T-helper 2 cell treated with Interferon-gamma antibody and Interleukin-4, amounts not matched to agents 5 μg/mL and 100 μg/mL, for 36 hours (primary cell): ENCODE data around the gene GABRR2.

Experiments used
- DNase-seq: peaks from one replicate; pipeline ENCODE4 v3.0.0; 2021; ENCODE audit warnings: low spot score
- H3K27ac Mint-ChIP-seq: one replicate; pipeline ENCODE4 v1.8.0; 2021; ENCODE audit warnings: mild to moderate bottlenecking, mixed read lengths
- H3K27me3 Mint-ChIP-seq: one replicate; pipeline ENCODE4 v1.8.0; 2021; ENCODE audit warnings: low read depth, mixed read lengths
- H3K36me3 Mint-ChIP-seq: one replicate; pipeline ENCODE4 v1.8.0; 2021; ENCODE audit warnings: low read depth, mixed read lengths
- H3K4me1 Mint-ChIP-seq: one replicate; pipeline ENCODE4 v1.8.0; 2021; ENCODE audit warnings: low read depth, mixed read lengths
- H3K4me3 Mint-ChIP-seq: one replicate; pipeline ENCODE4 v1.8.0; 2022; ENCODE audit warnings: mild to moderate bottlenecking, moderate library complexity, mixed read lengths
- H3K9me3 Mint-ChIP-seq: one replicate; pipeline ENCODE4 v1.8.0; 2021; ENCODE audit warnings: mixed read lengths

Gene GABRR2

DNA sequence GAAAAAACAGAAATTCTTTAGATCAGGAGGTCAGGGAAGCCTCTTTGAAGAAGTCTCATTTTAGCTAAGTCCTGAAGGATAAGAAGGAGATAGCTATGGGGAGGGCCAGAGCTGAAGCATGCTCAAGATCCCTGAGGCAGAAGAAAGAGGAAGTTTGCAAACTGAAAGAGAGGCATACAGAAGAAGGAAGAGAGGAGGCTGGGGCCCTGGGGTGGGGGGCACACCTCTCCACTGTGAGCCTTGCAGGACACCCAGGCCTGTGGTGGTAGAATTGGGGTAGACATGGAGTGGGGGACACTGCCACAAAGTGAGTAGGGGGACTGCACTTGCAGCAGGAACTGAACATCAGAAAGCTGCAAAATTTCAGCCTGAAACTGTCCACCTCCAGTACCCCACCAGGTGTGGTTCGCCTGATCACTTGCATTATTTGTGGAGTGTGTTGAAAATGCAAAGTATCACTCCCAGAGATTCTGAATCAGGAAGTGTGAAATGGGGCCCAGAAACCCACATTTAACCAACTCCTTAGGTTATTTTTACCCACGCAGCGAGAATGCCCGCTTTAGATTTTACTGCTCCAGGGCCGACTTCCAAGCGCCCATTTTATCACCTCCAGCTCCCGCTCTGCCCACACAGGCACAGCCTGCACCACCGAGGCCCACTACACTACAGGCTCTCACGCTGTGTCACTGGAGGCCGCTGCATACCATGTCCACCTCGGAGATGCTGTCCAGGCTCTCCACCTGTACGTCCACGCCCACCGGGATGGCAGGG is 44.0 kb downstream of the GABRR2 start:
- DNase-seq = no peak
- Mint-ChIP-seq H3K4me3 (no peak overlapping the region), H3K27ac (no peak overlapping the region), H3K9me3 (no peaks in the 10 kb centered on the region), H3K4me1 (peaks cover 3% of the 10 kb centered on the region), H3K36me3 (no peaks in the 10 kb centered on the region), H3K27me3 (no peaks in the 10 kb centered on the region)

DNA sequence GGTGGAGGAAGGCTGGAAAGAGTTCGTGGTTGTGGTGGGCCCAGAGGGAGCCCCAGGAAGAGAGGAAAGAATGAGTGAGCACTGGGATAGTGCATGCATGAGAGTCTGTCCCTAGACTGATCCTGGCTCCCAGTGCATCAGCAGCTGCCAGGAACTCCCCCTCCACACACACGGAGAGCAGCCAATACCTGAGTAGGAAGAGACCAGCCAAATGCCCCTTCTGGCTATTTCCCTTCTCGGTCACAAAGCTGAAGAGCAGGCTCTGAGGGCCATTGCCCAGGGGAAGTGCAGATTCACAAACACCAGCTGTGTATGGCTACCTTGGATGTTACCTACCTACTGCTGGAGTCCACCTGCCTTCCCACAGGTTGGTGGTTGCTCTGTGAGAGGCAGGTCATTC is 45.1 kb downstream of the GABRR2 start:
- Mint-ChIP-seq H3K27ac (no peak overlapping the region), H3K4me1 (peaks cover 3% of the 10 kb centered on the region), H3K9me3 (no peaks in the 10 kb centered on the region), H3K36me3 (no peaks in the 10 kb centered on the region), H3K27me3 (peaks cover 3% of the 10 kb centered on the region), H3K4me3 (no peak overlapping the region)
- DNase-seq = no peak

DNA sequence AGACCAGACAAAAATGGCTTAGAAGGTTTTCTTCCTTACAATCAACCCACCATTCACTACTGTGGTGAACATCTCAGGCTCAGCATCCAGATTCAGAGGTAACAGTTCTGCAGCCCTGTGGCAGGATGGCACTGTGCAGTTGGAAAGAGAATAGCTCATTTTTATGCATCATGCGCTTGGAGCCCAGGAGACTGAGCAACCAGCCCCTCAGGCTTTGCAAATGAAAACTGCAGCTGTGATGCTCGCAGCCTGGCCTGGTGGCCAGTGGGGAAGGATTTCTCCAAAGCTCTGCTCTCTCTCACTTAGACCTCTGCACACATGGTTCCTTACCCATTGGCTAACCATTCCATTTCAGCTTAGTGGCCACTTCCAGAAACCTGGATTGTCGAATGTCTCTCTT is 45.8 kb downstream of the GABRR2 start:
- Mint-ChIP-seq H3K36me3 (no peaks in the 10 kb centered on the region), H3K4me1 (peaks cover 3% of the 10 kb centered on the region), H3K27me3 (peaks cover 3% of the 10 kb centered on the region), H3K4me3 (no peak overlapping the region), H3K9me3 (no peaks in the 10 kb centered on the region), H3K27ac (no peak overlapping the region)
- DNase-seq = no peak

DNA sequence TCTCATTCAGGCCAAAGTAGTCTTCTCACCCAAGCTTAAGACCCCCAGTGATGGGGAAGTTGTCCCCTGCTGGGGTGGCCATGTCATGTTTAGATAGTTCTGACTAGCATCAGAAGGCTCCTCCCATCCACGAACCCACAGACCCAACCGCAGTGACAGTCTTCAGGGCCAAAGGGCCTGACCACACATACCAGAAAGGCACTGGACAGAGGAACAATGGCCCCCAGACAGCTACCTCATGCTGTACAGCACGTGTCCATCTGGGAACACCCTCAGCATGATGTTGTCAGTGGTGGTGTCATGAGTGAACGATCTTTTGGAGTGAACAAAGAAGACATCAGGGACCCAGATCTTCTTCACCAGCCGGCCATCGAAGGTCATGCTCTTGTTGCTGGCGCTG is 46.3 kb downstream of the GABRR2 start:
- no peaks in the 10 kb centered on the region for H3K9me3 Mint-ChIP-seq
- DNase-seq = no peak
- no peak overlapping the region for H3K4me3 Mint-ChIP-seq
- H3K27ac Mint-ChIP-seq = no peak overlapping the region
- peaks cover 3% of the 10 kb centered on the region for H3K27me3 Mint-ChIP-seq
- peaks cover 3% of the 10 kb centered on the region for H3K4me1 Mint-ChIP-seq
- no peaks in the 10 kb centered on the region for H3K36me3 Mint-ChIP-seq

DNA sequence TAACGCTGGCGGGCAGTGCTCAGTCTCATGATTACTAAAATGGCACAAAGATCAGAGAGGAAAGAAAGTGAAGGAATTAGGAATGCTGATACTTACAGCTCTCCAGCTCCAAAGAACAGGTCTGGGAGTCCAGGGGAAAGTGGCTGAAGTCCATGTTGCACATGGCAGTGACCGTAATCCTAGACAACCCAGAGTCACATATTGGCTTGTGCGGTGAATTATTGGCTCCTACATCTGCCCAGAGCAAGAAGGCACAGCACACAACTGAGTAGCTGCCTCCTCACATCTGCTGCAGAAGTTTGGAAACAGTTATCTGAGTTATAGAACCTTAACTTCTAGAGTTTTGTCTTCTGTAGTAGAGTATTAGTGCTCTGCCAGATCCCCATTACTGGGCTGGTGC is 47.2 kb downstream of the GABRR2 start:
- Mint-ChIP-seq H3K27me3 (peaks cover 3% of the 10 kb centered on the region), H3K4me1 (peaks cover 3% of the 10 kb centered on the region), H3K36me3 (no peaks in the 10 kb centered on the region), H3K27ac (no peak overlapping the region), H3K9me3 (no peaks in the 10 kb centered on the region), H3K4me3 (no peak overlapping the region)
- no peak for DNase-seq

DNA sequence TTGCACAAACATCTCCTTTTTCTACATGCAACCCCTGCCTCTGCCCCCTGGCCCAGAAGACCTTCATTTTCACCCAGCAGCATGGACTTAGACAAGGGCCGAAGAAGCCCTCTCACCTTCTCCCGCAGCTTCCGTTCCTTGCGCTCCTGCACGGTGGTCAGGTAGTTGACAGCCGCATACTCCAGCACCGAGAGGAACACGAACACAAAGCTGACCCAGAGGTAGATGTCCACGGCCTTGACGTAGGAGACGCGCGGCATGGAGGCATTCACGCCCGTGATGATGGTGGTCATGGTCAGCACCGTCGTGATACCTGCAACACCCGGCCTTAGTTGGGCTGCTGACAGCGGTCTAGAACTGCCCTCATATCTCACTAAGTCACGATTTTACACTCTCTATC is 50.8 kb downstream of the GABRR2 start:
- no peak overlapping the region for H3K4me3 Mint-ChIP-seq
- H3K27ac Mint-ChIP-seq = no peak overlapping the region
- DNase-seq = no peak

DNA sequence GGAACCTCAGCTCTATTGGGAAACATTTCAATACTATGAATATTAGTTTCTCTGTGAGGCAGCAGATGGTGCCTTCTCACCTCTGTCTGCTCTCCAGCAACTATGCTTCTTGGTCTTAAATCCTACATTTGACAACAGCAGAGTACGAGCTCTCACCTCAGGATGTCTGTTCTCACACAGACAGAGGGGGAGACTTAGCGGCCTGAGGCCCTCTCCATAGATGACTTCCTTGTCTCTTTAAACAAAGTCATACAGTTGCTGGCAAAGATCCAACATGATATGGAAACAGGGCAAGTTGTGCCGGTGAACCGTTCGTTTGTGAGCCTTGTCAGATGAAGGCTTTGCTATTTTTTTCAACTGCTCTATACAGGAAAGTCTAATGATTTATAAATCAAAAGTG is 54.3 kb downstream of the GABRR2 start:
- no peak for DNase-seq
- H3K4me3 Mint-ChIP-seq = no peak overlapping the region
- no peaks in the 10 kb centered on the region for H3K4me1 Mint-ChIP-seq
- H3K27ac Mint-ChIP-seq = no peak overlapping the region
- H3K9me3 Mint-ChIP-seq = no peaks in the 10 kb centered on the region
- H3K36me3 Mint-ChIP-seq = no peaks in the 10 kb centered on the region
- peaks cover 3% of the 10 kb centered on the region for H3K27me3 Mint-ChIP-seq

More for the DNA sequence above, 50.8 kb downstream of the GABRR2 start:
- Mint-ChIP-seq H3K9me3 (no peaks in the 10 kb centered on the region), H3K4me1 (no peaks in the 10 kb centered on the region), H3K36me3 (no peaks in the 10 kb centered on the region), H3K27me3 (peaks cover 3% of the 10 kb centered on the region)

DNA sequence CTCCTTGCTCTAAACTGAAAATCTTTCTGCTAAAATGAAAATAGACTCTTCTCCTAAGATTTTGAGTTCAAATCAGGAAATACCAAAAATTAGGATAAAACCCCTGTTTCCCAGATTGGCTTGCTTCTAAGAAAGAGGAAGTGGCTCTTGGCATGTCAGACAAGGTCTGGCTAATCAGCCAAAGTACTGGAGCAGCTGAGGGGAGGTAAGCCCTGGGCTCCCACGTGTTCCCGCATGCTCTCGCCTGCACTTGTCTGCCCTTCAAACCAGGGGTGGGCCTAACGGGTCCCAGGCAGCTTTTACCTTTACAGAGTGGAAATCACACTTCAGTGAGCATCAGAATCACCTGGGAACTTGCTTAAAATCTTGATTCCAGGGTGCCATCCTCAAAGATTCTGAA is 54.8 kb downstream of the GABRR2 start:
- Mint-ChIP-seq H3K27me3 (no peaks in the 10 kb centered on the region), H3K36me3 (no peaks in the 10 kb centered on the region), H3K27ac (no peak overlapping the region), H3K4me1 (no peaks in the 10 kb centered on the region), H3K4me3 (no peak overlapping the region), H3K9me3 (no peaks in the 10 kb centered on the region)
- DNase-seq = no peak

DNA sequence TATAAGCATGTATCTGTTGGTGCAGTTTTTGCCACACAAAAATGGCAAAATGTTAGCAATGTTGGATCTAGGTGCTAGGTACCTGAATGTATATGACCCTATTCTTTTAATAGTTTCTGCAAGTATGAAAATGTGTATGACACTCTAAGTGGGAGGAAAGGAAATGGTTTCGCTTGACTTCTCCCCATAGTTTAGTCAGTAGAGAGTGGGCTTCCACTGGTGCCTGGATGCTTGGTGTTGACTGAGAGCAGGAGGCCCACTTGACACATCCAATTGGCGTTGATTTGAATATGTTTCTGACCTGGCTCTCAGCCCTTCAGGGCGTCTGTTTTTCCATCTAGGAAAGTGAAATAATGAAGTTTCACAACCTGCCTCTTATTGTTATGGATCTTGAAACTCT is 56.2 kb downstream of the GABRR2 start:
- H3K4me3 Mint-ChIP-seq = no peak overlapping the region
- H3K9me3 Mint-ChIP-seq = no peaks in the 10 kb centered on the region
- no peak overlapping the region for H3K27ac Mint-ChIP-seq
- H3K27me3 Mint-ChIP-seq = peaks cover 3% of the 10 kb centered on the region
- H3K4me1 Mint-ChIP-seq = no peaks in the 10 kb centered on the region
- H3K36me3 Mint-ChIP-seq = no peaks in the 10 kb centered on the region
- DNase-seq = no peak

DNA sequence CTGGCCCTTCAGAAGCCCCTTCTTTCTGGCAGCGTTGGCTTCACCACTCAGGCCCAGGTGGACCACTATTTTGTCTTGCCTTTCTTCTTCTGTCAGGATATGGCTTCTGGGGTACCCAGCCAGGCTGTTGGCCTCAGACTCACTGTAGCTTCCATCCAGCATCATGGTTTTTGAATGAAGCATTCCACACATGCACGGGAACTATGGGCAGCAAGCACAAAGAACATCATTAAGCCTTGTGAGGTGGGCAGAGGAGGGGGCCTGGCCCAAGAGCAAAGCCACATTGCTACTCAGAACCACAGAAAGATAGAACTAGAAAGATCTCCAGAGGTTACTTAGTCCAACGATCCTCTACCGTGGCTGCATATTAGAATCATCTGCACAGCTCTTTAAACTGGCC is 57.3 kb downstream of the GABRR2 start:
- Mint-ChIP-seq H3K36me3 (no peaks in the 10 kb centered on the region), H3K27ac (no peak overlapping the region), H3K9me3 (no peaks in the 10 kb centered on the region), H3K4me3 (no peak overlapping the region), H3K27me3 (peaks cover 5% of the 10 kb centered on the region), H3K4me1 (no peaks in the 10 kb centered on the region)
- no peak for DNase-seq

DNA sequence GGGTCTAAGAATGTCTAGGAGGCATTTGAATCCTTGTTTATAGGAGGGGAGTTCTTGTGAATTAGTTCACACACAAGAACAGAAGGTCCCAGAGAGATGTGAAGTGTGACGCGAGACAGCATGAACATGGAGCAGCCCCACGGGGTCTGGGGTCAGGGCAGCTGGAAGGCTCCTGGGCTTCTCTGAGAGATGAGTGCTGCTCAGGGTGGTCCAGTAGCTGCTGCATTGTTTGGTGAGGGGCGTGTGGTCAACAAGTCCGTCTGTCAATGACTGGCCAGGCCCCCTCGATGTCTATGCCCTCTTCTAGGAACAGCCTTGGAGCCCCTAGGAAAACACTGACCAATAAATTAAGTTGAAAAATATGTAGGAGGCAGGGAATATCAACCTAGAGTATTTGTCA is 57.8 kb downstream of the GABRR2 start:
- no peak overlapping the region for H3K4me3 Mint-ChIP-seq
- DNase-seq = no peak
- H3K27ac Mint-ChIP-seq = no peak overlapping the region
- no peaks in the 10 kb centered on the region for H3K36me3 Mint-ChIP-seq
- H3K9me3 Mint-ChIP-seq = no peaks in the 10 kb centered on the region
- peaks cover 5% of the 10 kb centered on the region for H3K27me3 Mint-ChIP-seq
- H3K4me1 Mint-ChIP-seq = no peaks in the 10 kb centered on the region

DNA sequence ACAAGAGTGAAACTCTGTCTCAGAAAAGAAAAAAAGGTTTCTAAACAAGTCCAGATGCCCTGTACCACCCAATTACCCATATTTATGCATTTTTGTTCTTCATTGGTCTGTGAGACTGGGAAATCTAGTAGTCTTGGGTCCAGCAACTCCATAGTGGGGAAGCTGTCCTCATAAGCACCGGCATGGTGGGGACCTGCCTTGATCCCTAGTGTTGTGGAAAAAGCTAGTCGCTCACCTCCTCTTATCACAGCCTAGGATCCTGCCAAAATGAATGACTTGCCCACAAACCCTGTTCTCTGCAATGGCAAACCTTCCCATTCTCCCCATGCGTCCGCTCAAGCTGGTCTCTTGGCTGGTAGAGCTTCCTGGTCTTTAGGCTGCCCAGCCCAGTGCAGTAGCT is 59.7 kb downstream of the GABRR2 start:
- Mint-ChIP-seq H3K27me3 (peaks cover 5% of the 10 kb centered on the region), H3K27ac (no peak overlapping the region), H3K4me1 (no peaks in the 10 kb centered on the region), H3K4me3 (no peak overlapping the region), H3K36me3 (no peaks in the 10 kb centered on the region), H3K9me3 (no peaks in the 10 kb centered on the region)
- DNase-seq = no peak

DNA sequence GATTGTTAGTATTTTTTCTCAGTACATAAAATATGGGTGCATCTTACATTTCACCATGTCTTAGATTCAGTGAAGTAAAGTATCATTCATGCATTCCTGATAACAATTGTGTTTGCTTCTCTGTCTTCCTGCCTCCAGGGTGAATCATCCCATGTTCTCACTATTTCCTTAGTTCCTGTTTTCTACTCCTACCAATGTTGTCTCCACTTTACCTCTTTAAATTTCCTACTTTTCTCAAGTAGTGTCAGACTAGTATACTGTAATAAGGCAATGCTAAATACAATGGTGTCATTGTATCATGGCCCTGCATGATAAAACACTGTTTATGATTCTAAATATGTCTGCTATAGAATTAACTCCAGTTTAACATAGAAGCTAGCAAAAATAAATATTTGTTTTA is 60.5 kb downstream of the GABRR2 start:
- H3K36me3 Mint-ChIP-seq = no peaks in the 10 kb centered on the region
- H3K4me3 Mint-ChIP-seq = no peak overlapping the region
- H3K27me3 Mint-ChIP-seq = peaks cover 5% of the 10 kb centered on the region
- DNase-seq = no peak
- no peak overlapping the region for H3K27ac Mint-ChIP-seq
- no peaks in the 10 kb centered on the region for H3K4me1 Mint-ChIP-seq
- no peaks in the 10 kb centered on the region for H3K9me3 Mint-ChIP-seq

DNA sequence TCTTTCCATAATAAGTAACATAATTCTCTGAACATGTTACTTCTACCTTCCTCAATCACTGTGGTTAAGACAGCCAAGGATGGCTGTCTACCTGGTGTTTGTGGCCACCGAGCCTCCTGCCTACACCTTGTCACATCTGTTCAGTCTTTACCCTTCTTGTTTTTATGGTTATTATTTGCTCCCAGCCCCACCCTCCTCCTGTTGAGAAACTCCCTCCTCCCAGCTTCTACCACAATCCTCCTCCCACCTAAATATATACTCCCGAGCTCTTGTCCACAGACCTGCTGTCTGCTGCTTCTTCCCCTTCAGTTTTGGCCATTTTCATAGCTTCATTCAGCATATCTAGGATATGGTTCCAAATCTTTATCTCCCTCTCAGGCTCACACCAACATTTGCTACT is 62.2 kb downstream of the GABRR2 start:
- Mint-ChIP-seq H3K4me1 (no peaks in the 10 kb centered on the region), H3K36me3 (no peaks in the 10 kb centered on the region), H3K9me3 (no peaks in the 10 kb centered on the region), H3K27ac (no peak overlapping the region), H3K4me3 (no peak overlapping the region), H3K27me3 (peaks cover 7% of the 10 kb centered on the region)
- no peak for DNase-seq

DNA sequence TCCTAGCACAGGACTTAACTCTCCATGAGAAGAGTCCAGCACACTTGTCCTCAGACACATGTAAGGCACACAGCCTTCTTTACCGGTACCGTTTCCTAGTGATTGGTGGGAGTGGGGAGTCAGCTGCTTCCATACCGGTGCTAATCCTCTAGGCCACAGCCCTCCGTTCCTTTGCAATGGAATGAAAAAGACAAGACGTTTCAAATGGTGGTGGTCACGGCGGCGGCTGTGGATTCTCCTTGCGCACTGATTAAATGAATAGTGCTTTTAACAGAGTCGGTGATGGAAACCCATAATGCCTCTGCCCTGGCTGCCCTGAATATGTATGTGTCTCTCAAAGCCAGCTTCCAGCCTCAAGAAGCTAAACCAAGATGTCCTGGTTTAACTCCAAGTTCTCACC is 63.1 kb downstream of the GABRR2 start:
- peaks cover 11% of the 10 kb centered on the region for H3K27me3 Mint-ChIP-seq
- no peak for DNase-seq
- H3K27ac Mint-ChIP-seq = no peak overlapping the region
- H3K9me3 Mint-ChIP-seq = no peaks in the 10 kb centered on the region
- no peaks in the 10 kb centered on the region for H3K4me1 Mint-ChIP-seq
- H3K36me3 Mint-ChIP-seq = no peaks in the 10 kb centered on the region
- no peak overlapping the region for H3K4me3 Mint-ChIP-seq
